Natural killer cell (primary cell): Measurements from ENCODE around the gene UMAD1. TPM values are rescaled to one million over a fixed set of nuclear protein-coding genes. Genes with fewer than 3 reads are reported as not detected.
A peak's percentile ranks its signal among the peaks of the same experiment; 100 is the strongest.

Experiments used
- ATAC-seq, 3 donors: fragments of 150-1000 bp in 2 of 3; fragments of 200-7000 bp in 1 of 3; cut with Tn5 transposase; 1 replicate in 1 of 3; 2 replicates in 2 of 3; pipeline ENCODE4 v1.10.0; 2021; ENCODE audit warnings: mild to moderate bottlenecking in 2 of 3, moderate library complexity in 2 of 3
- DNase-seq, 2 donors: peaks; one replicate each; pipeline versions ENCODE4 v3.0.0 to v3.0.0-alpha.2; 2013 to 2021; ENCODE audit warnings: mixed read lengths in 1 of 2
- H3K27ac ChIP-seq: one replicate; pipeline ENCODE4 v1.5.1; 2013; ENCODE audit warnings: mild to moderate bottlenecking, low read length
- H3K27me3 ChIP-seq: one replicate; pipeline ENCODE4 v1.6.1; 2013; ENCODE audit warnings: low read length; ENCODE audit not compliant: control insufficient read depth, insufficient read depth
- H3K36me3 ChIP-seq: one replicate; pipeline ENCODE4 v1.6.1; 2013; ENCODE audit warnings: low read length; ENCODE audit not compliant: control insufficient read depth, insufficient read depth
- H3K4me1 ChIP-seq: one replicate; pipeline ENCODE4 v1.6.1; 2013; ENCODE audit warnings: low read length; ENCODE audit not compliant: control insufficient read depth, insufficient read depth
- H3K4me3 ChIP-seq: one replicate; pipeline ENCODE4 v1.5.1; 2013; ENCODE audit warnings: low read length
- H3K9me3 ChIP-seq: one replicate; pipeline ENCODE4 v1.6.1; 2013; ENCODE audit warnings: low read length; ENCODE audit not compliant: control insufficient read depth, insufficient read depth
- H3K27ac Mint-ChIP-seq, 2 donors: one replicate each; pipeline ENCODE4 v1.8.0; 2022; ENCODE audit warnings: mild to moderate bottlenecking in 2 of 2, mixed read lengths in 2 of 2, moderate library complexity in 1 of 2
- H3K27me3 Mint-ChIP-seq, 2 donors: one replicate each; pipeline ENCODE4 v1.8.0; 2022; ENCODE audit warnings: low read depth in 2 of 2, mixed read lengths in 2 of 2
- H3K36me3 Mint-ChIP-seq: one replicate; pipeline ENCODE4 v1.8.0; 2022; ENCODE audit warnings: mixed read lengths
- H3K4me1 Mint-ChIP-seq, 2 donors: one replicate each; pipeline ENCODE4 v1.8.0; 2022; ENCODE audit warnings: mixed read lengths in 2 of 2
- H3K4me3 Mint-ChIP-seq: one replicate; pipeline ENCODE4 v1.8.0; 2022; ENCODE audit warnings: mild to moderate bottlenecking, moderate library complexity, mixed read lengths
- H3K9me3 Mint-ChIP-seq, 2 donors: one replicate each; pipeline ENCODE4 v1.8.0; 2022; ENCODE audit warnings: mixed read lengths in 2 of 2
- WGBS: methylation state at CpG from one replicate; pipeline ENCODE4 v1.1.7; 2013; ENCODE audit warnings: missing lambda C conversion rate; ENCODE audit not compliant: insufficient coverage; 5-methylcytosine and 5-hydroxymethylcytosine counted together
- intact Hi-C: fragments of 100-400 bp; cut with micrococcal nuclease; formaldehyde crosslinking; loops from one replicate; pipeline ENCODE4 v1.14.2; 2022
- total RNA-seq, 4 donors: library from RNA; stranded (reverse); fragments of 120-200 nt in 1 of 4; gene quantifications; one replicate each; pipeline versions ENCODE4 v1.2.3 to v1.2.4, GENCODE V29; 2013 to 2022
- TF ChIP-seq, protein P1 (sequence below): fragments of 200-600 bp; IDR thresholded peaks from one replicate; pipeline ENCODE4 v1.8.0; 2022; ENCODE audit warnings: antibody characterized with exemption

Gene UMAD1
- total RNA-seq, 3 donors from 2014 or later (not counting 1 experiment from before 2014, with no cell fraction given) = 12.3 to 16.5 (median 14.6) TPM

DNA sequence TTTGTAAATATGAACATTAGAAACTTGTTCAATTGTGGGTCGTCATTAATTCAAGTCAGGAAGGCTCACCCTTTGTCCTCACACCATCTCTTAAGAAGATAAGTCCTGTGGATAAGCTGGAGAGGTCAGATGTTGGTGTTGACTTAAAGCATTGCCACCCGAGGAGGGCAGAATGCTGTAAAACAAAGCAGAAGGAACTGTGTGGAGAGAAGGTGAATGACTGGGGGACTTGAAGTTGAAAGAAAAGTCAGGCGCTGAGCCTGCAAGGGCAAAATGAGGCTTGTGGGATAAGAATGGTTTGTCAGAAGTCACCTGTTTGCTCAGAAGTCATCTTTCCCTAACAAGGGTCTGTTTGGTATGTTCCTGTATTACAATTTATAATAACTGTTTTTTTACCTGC is 68.7 kb downstream of the UMAD1 start:
- ATAC-seq = no peak
- H3K27me3 Mint-ChIP-seq = no peaks in the 10 kb centered on the region
- intact Hi-C loops = no loop called here
- TF ChIP-seq, protein P1, sequence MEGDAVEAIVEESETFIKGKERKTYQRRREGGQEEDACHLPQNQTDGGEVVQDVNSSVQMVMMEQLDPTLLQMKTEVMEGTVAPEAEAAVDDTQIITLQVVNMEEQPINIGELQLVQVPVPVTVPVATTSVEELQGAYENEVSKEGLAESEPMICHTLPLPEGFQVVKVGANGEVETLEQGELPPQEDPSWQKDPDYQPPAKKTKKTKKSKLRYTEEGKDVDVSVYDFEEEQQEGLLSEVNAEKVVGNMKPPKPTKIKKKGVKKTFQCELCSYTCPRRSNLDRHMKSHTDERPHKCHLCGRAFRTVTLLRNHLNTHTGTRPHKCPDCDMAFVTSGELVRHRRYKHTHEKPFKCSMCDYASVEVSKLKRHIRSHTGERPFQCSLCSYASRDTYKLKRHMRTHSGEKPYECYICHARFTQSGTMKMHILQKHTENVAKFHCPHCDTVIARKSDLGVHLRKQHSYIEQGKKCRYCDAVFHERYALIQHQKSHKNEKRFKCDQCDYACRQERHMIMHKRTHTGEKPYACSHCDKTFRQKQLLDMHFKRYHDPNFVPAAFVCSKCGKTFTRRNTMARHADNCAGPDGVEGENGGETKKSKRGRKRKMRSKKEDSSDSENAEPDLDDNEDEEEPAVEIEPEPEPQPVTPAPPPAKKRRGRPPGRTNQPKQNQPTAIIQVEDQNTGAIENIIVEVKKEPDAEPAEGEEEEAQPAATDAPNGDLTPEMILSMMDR = no peak
- no peak for DNase-seq
- Histone ChIP-seq H3K4me3 (no peak overlapping the region), H3K4me1 (no peaks in the 10 kb centered on the region), H3K36me3 (no peaks in the 10 kb centered on the region), H3K9me3 (no peaks in the 10 kb centered on the region), H3K27me3 (no peaks in the 10 kb centered on the region), H3K27ac (no peak overlapping the region)
- WGBS = 76% methylated on average over 2 of the region's 3 CpGs
- no peak overlapping the region for H3K4me3 Mint-ChIP-seq
- H3K9me3 Mint-ChIP-seq = no peaks in the 10 kb centered on the region
- H3K4me1 Mint-ChIP-seq = peaks cover 7 to 21% of the 10 kb centered on the region in 2 donors
- no peak overlapping the region for H3K27ac Mint-ChIP-seq
- H3K36me3 Mint-ChIP-seq = no peaks in the 10 kb centered on the region

DNA sequence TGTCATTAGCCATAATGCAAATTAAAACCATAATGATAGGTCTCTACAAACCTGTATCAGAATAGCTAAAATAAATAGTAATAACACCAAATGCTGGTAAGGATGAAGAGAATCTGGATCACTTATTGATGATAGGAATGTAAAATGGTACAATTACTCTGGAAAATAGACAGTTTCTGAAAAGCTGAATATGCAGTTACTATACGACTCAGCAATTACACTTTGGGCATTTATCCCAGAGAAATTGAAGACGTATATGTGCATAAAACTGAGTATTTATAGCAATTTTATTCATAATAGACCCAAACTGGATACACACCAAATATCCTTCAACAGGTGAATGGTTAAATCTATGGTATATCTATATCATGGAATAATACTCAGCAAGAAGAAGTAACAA is 69.9 kb downstream of the UMAD1 start:
- Mint-ChIP-seq H3K27ac (no peak overlapping the region), H3K9me3 (no peaks in the 10 kb centered on the region), H3K4me3 (no peak overlapping the region), H3K4me1 (peaks cover 7 to 21% of the 10 kb centered on the region in 2 donors), H3K36me3 (no peaks in the 10 kb centered on the region), H3K27me3 (no peaks in the 10 kb centered on the region)
- no peaks in the 10 kb centered on the region for H3K36me3 ChIP-seq
- H3K4me1 ChIP-seq = no peaks in the 10 kb centered on the region
- ATAC-seq = no peak
- no peak for DNase-seq
- H3K4me3 ChIP-seq = no peak overlapping the region
- 100% methylated on average over 1 of the region's 2 CpGs for WGBS
- intact Hi-C loops = no loop called here
- H3K9me3 ChIP-seq = no peaks in the 10 kb centered on the region
- TF ChIP-seq, protein P1 = no peak
- H3K27me3 ChIP-seq = no peaks in the 10 kb centered on the region
- no peak overlapping the region for H3K27ac ChIP-seq

DNA sequence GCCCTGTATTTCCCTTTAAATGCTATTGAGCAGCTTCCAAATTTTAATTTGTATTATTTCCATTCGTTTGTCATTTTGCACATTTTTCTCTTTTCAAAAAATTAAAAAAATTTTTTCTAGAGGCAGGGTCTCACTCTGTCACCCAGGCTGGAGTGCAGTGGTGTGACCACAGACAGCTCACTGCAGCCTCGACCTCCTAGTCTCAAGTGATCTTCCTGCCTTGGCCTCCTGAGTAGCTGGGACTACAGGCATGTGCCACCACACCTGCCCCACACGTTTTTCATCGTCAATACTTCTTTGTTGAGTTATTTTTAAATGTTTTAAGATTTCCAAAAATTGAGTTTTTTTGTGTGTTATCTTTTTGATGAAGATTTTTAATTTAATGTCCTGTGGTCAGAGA is 73.2 kb downstream of the UMAD1 start:
- H3K27ac Mint-ChIP-seq = no peak overlapping the region
- Histone ChIP-seq H3K36me3 (no peaks in the 10 kb centered on the region), H3K27me3 (no peaks in the 10 kb centered on the region), H3K4me3 (no peak overlapping the region), H3K4me1 (no peaks in the 10 kb centered on the region), H3K27ac (no peak overlapping the region), H3K9me3 (no peaks in the 10 kb centered on the region)
- no peaks in the 10 kb centered on the region for H3K27me3 Mint-ChIP-seq
- H3K9me3 Mint-ChIP-seq = no peaks in the 10 kb centered on the region
- no peak overlapping the region for H3K4me3 Mint-ChIP-seq
- no peaks in the 10 kb centered on the region for H3K36me3 Mint-ChIP-seq
- 79% methylated on average over 4 of the region's 4 CpGs for WGBS
- H3K4me1 Mint-ChIP-seq = peaks cover under 1 to 17% of the 10 kb centered on the region in 2 donors
- DNase-seq = no peak
- TF ChIP-seq, protein P1 = no peak
- intact Hi-C loops = no loop called here
- ATAC-seq = no peak

DNA sequence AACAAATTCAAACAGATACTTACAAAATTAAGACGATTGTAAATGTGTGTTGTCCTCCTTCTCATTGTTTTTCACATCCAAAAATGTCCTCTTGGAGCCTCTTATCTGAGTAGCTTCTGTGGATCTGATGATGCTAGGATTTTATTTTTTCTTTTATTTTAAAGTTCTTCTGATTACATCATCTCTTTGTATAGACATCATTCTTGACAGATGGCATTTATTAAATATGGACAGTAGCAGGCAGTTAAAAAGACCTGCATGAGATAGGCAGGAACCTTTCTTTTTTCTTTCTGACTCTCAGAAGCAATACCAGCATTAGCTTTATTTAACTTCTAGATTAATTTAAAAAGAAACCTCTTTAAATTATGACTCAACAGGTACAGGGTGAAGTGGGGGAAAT is 77.9 kb downstream of the UMAD1 start, which contains the start of gene RPA3:
TSS of gene RPA3 (minus strand) at position 116 of the 400 bp plus-strand sequence. CDS start 78,189 bp downstream, outside the sequence.
- Mint-ChIP-seq H3K4me1 (peaks cover 19 to 41% of the 10 kb centered on the region in 2 donors), H3K27me3 (no peaks in the 10 kb centered on the region), H3K36me3 (no peaks in the 10 kb centered on the region), H3K9me3 (no peaks in the 10 kb centered on the region), H3K4me3 (no peak within 1 kb of the TSS), H3K27ac (peak within 1 kb of the TSS; percentile 16 to 41)
- H3K4me3 ChIP-seq = no peak within 1 kb of the TSS
- TF ChIP-seq, protein P1 = no peak
- no peaks in the 10 kb centered on the region for H3K4me1 ChIP-seq
- H3K36me3 ChIP-seq = no peaks in the 10 kb centered on the region
- no CpG with 5 or more reads among the region's 1 CpG for WGBS
- no peaks in the 10 kb centered on the region for H3K9me3 ChIP-seq
- no peak within 1 kb of the TSS for H3K27ac ChIP-seq
- intact Hi-C loops = no loop called here
- no peaks in the 10 kb centered on the region for H3K27me3 ChIP-seq
- ATAC-seq (no peak), DNase-seq (no peak)
